Endothelial cell of umbilical vein (primary cell): ENCODE results near the gene LRRC27.

Experiments
- EZH2 ChIP-seq: IDR thresholded peaks from 2 replicates; pipeline ENCODE4 v1.6.1; 2012; ENCODE audit warnings: borderline replicate concordance, low read depth, mild to moderate bottlenecking, moderate library complexity, low read length, inconsistent platforms; ENCODE audit not compliant: severe bottlenecking
- POLR2A ChIP-seq: IDR thresholded peaks from 2 replicates; pipeline ENCODE4 v1.6.1; 2012; ENCODE audit warnings: low read depth, mild to moderate bottlenecking, control low read depth, low read length

- TF ChIP-seq EZH2 (no peak), POLR2A (no peak)
Measured at GRCh38 chr10:132408823-132409666, 77.1 kb downstream of the LRRC27 start.
